PC-3 (cell line): ENCODE results near the gene REC114. TPM values are rescaled to one million over a fixed set of nuclear protein-coding genes. Genes with fewer than 3 reads are reported as not detected.

Experiments used
- ATAC-seq: fragments of 200-7000 bp; cut with Tn5 transposase; 2 replicates; pipeline ENCODE4 v1.9.1; 2020; ENCODE audit warnings: mild to moderate bottlenecking, moderate library complexity
- BruUV-seq: library from RNA; stranded (reverse); fragments of 400-500 nt; replicated peaks from 2 replicates; lab custom pipeline; 2021; lab: Mats Ljungman, UMichigan
- CTCF ChIA-PET: fragments of 300-600 bp; sonication (Branson Sonifier 250); formaldehyde crosslinking; loops from one replicate; lab custom pipeline; 2022; ENCODE audit warnings: antibody characterized with exemption; lab: Charles Lee
- POLR2A ChIA-PET: fragments of 300-600 bp; sonication (Branson Sonifier 250); formaldehyde crosslinking; loops from one replicate; lab custom pipeline; 2022; ENCODE audit warnings: antibody characterized with exemption; ENCODE audit not compliant: unreplicated experiment; lab: Charles Lee
- DNase-seq: peaks from one replicate; pipeline ENCODE4 v3.0.0-alpha.2; 2015
- H2AFZ ChIP-seq: fragments of 300-600 bp; sonication (generic); 2 replicates; pipeline ENCODE4 v1.6.0; 2016; ENCODE audit warnings: antibody characterized with exemption, low read length
- H3F3A ChIP-seq: fragments of 300-600 bp; sonication (generic); one replicate; pipeline ENCODE4 v1.6.0; 2017; ENCODE audit warnings: antibody characterized with exemption, low read length, control low read depth, mild to moderate bottlenecking; ENCODE audit not compliant: unreplicated experiment
- H3K27ac ChIP-seq: fragments of 300-600 bp; sonication (generic); 2 replicates; pipeline ENCODE4 v1.5.1; 2016; ENCODE audit warnings: mild to moderate bottlenecking, low read length
- H3K27me3 ChIP-seq: fragments of 300-600 bp; sonication (generic); 2 replicates; pipeline ENCODE4 v1.6.1; 2016; ENCODE audit warnings: low read length, mixed read lengths
- H3K36me3 ChIP-seq: fragments of 300-600 bp; sonication (generic); 2 replicates; pipeline ENCODE4 v1.6.1; 2016; ENCODE audit warnings: low read depth, mixed run types, low read length, mixed read lengths
- H3K4me1 ChIP-seq: fragments of 300-600 bp; sonication (generic); 2 replicates; pipeline ENCODE4 v1.5.1; 2016; ENCODE audit warnings: low read length; ENCODE audit not compliant: insufficient read depth
- H3K4me2 ChIP-seq: fragments of 300-600 bp; sonication (generic); 2 replicates; pipeline ENCODE4 v1.6.0; 2016; ENCODE audit warnings: low read length
- H3K4me3 ChIP-seq: fragments of 300-600 bp; sonication (generic); 2 replicates; pipeline ENCODE4 v1.5.1; 2016; ENCODE audit warnings: mild to moderate bottlenecking, low read length, mixed read lengths
- H3K79me2 ChIP-seq: fragments of 300-600 bp; sonication (generic); 2 replicates; pipeline ENCODE4 v1.6.1; 2017; ENCODE audit warnings: low read length, mixed read lengths
- H3K9ac ChIP-seq: fragments of 300-600 bp; sonication (generic); 2 replicates; pipeline ENCODE4 v1.6.0; 2016; ENCODE audit warnings: mild to moderate bottlenecking, low read length
- H3K9me2 ChIP-seq: fragments of 300-600 bp; sonication (generic); replicated peaks from 2 replicates; pipeline ENCODE4 v1.6.1; 2016; ENCODE audit warnings: mixed run types, low read length, mixed read lengths
- H3K9me3 ChIP-seq: fragments of 300-600 bp; sonication (generic); 2 replicates; pipeline ENCODE4 v1.6.1; 2016; ENCODE audit warnings: low read length, mixed read lengths
- H4K20me1 ChIP-seq: fragments of 300-600 bp; sonication (generic); 2 replicates; pipeline ENCODE4 v1.6.1; 2016; ENCODE audit warnings: low read length, mixed read lengths
- CTCF ChIP-seq: fragments of 300-600 bp; sonication (generic); conservative IDR thresholded peaks from 2 replicates; pipeline ENCODE4 v1.5.1; 2017; ENCODE audit warnings: antibody characterized with exemption, low read depth, mild to moderate bottlenecking, low read length
- EZH2 ChIP-seq: fragments of 300-600 bp; sonication (generic); IDR thresholded peaks from one replicate; pipeline ENCODE4 v1.6.1; 2017; ENCODE audit warnings: antibody characterized with exemption, mild to moderate bottlenecking, low read length; ENCODE audit not compliant: unreplicated experiment
- EZH2phosphoT487 ChIP-seq: fragments of 300-600 bp; sonication (generic); IDR thresholded peaks from 2 replicates; pipeline ENCODE4 v1.6.1; 2018; ENCODE audit warnings: mild to moderate bottlenecking, antibody characterized with exemption, low read length, borderline replicate concordance
- intact Hi-C: fragments of 100-400 bp; cut with micrococcal nuclease; formaldehyde crosslinking; loops from 2 replicates; pipeline ENCODE4 v1.9.0; 2023
- total RNA-seq: library from RNA; depleted of rRNA; stranded (reverse); fragments of >200 nt; gene quantifications from 2 replicates; pipeline ENCODE4 v1.2.3, GENCODE V29; 2014

REC114 gene
- total RNA-seq, 1 experiment from 2014 or later: not detected

- Histone ChIP-seq H4K20me1 (peaks cover 24% of the 10 kb centered on the region; the same call in 1 of the 2 replicates), H3K79me2 (peaks cover 32% of the 10 kb centered on the region), H3K27ac (no peak overlapping the region), H3K4me3 (no peak overlapping the region), H3K4me2 (no peak overlapping the region), H3K9me2 (no peaks in the 10 kb centered on the region), H3K9ac (no peak overlapping the region), H3K9me3 (no peaks in the 10 kb centered on the region), H3F3A (no peaks in the 10 kb centered on the region), H3K36me3 (peaks cover 40% of the 10 kb centered on the region), H3K4me1 (peaks cover 7% of the 10 kb centered on the region; the same call in 1 of the 2 replicates), H2AFZ (no peak overlapping the region), H3K27me3 (no peaks in the 10 kb centered on the region)
- TF ChIP-seq EZH2phosphoT487 (no peak), EZH2 (no peak), CTCF (no peak)
- DNase-seq (no peak), ATAC-seq (no peak)
- ChIA-PET POLR2A (no interaction called here), CTCF (no interaction called here)
- intact Hi-C loops: no loop called here
- BruUV-seq: no TSS peak
Observed at GRCh38 chr15:73589766-73590165, 146.8 kb downstream of the REC114 start.

DNA sequence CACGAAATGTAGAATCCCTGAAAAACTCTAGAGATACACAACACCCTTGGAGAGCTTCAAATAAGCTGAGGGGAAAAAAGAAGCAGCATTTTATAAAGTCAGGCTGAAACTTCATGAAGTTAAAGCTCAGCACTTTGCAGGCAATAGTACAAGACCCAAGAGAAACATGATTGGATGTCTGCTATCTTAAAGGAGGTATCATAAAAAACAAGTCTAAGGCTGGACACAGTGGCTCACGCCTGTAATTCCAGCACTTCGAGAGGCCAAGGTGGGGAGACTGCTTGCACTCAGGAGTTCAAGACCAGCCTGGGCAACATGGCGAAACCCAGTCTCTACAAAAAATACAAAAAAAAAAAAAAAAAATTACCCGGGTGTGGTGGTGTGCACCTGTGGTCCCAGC, 147.3 kb downstream of the REC114 start:
- Histone ChIP-seq H3K9me2 (no peaks in the 10 kb centered on the region), H4K20me1 (peaks cover 29% of the 10 kb centered on the region), H3K27me3 (no peaks in the 10 kb centered on the region), H3F3A (no peaks in the 10 kb centered on the region), H3K36me3 (peaks cover 40% of the 10 kb centered on the region), H3K9ac (no peak overlapping the region), H3K4me2 (no peak overlapping the region), H3K4me3 (no peak overlapping the region), H3K27ac (no peak overlapping the region), H3K79me2 (peaks cover 37% of the 10 kb centered on the region), H3K4me1 (peaks cover 7% of the 10 kb centered on the region; the same call in 1 of the 2 replicates), H2AFZ (no peak overlapping the region), H3K9me3 (no peaks in the 10 kb centered on the region)
- ChIA-PET POLR2A (no interaction called here), CTCF (no interaction called here)
- DNase-seq (no peak), ATAC-seq (no peak)
- no TSS peak for BruUV-seq
- intact Hi-C loops: no loop called here
- TF ChIP-seq EZH2: no peak
- TF ChIP-seq CTCF: no peak
- TF ChIP-seq EZH2phosphoT487: no peak

GRCh38 chr15:73593304-73594074, 150.5 kb downstream of the REC114 start:
- Histone ChIP-seq H3F3A (no peaks in the 10 kb centered on the region), H4K20me1 (peaks cover 41% of the 10 kb centered on the region), H2AFZ (no peak overlapping the region), H3K4me2 (no peak overlapping the region), H3K79me2 (peaks cover 69% of the 10 kb centered on the region), H3K27ac (no peak overlapping the region), H3K9me3 (no peaks in the 10 kb centered on the region), H3K27me3 (no peaks in the 10 kb centered on the region), H3K4me1 (peaks cover 7% of the 10 kb centered on the region; the same call in 1 of the 2 replicates), H3K36me3 (peaks cover 24% of the 10 kb centered on the region), H3K4me3 (no peak overlapping the region), H3K9me2 (no peaks in the 10 kb centered on the region), H3K9ac (no peak overlapping the region)
- ChIA-PET CTCF (no interaction called here), POLR2A (no interaction called here)
- no TSS peak for BruUV-seq
- TF ChIP-seq CTCF (no peak), EZH2phosphoT487 (no peak), EZH2 (no peak)
- DNase-seq (peak; percentile 12), ATAC-seq (no peak)
- intact Hi-C loops: no loop called here
